ENCODE results near the gene NBAS.

NBAS gene

DNA sequence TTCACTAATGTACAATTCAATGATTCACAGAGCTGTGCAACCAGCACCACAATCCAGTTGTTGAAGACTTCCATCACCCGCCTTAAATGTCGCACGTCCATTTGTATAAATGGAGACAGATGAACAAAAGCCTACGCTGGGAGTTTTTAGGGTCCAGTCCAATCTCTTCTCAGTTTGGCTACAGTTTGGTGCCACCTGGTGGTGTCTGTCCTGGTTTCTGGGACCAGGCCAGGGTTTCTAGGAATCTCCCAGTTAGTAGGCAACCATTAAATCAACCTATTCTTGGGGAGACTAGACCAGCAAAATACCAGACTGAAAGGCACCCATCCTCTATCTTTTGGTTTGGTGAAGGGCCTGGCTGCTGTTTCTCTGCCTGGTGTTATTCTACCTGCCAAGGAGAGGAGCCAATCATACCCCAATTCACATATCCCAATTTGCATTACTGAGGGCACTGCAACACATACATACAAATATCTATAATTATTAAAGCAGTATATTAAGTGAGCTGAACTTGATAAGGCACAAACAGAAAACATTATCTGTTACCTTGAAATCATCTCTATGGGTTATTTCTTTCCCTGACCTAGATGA, 27.3 kb upstream of the NBAS start:
- DNase-seq = peak; percentile 78

DNA sequence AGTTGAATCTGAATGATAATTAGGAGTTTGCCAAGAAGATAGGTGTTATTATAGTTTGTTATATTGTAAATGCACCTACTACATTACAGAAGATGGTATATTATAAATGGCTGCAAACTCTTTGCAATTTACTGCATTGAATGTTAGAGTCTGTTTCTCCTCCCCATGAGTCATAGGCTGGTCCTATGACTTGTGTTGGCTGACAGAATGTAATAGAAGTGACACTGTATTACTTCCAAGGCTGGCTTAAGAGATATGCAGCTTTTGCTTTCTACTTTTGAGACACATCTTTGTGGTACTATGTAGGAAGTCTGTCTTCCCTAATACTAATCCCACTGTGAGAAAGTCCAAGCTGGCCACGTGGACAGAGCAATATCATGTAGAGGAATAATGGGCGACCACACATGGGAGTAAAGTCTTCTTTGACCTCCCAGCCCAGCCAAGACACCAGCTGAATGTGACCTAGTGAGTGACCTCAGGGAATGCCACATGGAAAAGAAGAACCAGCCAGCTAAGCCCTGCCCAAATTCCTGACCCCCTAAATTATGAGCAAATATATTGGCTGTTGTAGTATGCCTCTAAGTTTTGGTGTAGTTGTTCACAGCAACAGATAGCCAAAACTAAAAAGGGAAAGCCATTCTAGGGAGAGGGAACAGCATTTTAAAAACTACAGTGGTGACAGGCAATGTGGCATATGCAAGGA, 23.8 kb upstream of the NBAS start:
- no peak for DNase-seq

DNA sequence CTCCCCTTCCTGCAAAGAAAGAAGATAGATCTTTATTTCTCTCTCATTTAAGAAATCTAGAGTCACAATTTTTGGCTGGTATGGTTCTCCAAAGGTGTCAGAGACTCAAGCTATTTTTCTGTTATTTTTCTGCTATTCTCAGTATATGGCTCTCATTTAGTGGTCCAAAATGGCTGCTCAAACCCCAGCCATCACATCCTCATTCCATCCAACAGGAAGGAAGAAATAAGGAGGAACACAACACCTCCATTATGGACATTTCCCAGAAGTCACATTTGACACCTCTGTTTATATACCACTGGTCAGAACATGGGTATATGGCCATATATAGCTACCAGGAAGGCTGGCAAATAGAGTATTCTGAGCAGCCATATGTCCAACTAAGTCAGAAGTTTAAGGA, 23.2 kb upstream of the NBAS start:
- no peak for DNase-seq

DNA sequence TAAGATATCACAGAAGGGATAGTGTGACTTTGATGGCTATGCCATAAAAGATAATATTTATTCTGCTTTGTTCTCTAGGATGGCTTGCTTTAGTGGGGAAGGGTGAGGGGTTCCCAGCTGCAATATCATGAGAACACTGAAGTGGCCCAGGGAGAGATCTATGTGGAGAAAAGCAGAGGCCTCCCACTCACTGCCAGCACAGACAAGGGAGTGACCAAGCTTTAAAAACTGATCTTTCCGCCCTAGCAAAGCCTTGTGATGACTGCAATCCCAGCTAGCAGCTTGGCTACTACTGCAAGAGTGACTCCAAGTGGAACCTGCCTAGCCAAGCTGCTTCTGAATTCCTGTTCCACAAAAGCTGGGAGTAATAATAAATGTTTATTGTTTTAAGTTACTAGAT, 22.7 kb upstream of the NBAS start:
- DNase-seq = no peak

DNA sequence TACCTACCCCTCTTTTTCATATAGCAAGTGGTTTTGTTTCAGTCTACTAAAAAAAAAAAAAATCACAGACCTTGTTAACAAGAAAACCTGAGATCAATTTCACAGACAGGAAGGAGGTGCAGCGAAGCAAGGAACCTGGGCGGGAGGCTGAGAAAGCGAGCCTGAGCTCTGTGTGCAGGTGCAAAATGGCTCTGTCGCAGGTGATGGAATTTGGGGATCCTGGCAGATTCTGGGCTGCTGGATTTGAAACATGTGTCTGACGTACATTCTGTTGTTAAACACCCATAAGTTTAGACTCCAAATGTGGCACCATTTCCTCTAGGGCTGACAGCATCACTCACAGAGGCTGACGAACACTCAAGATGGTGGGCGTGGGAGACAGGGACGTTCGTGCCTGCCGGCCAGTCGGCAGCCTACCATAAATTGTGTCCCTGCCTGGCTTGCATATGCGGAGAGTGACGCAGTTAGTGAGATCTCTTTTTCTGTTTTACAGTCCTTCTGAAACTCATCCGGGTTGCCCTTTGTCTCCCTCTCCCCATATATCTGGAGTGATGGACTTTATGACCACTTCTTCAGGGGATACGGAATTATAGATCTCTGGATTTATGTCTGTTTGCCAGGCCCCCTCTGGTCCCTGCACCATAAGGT, 21.7 kb upstream of the NBAS start:
- no peak for DNase-seq

DNA sequence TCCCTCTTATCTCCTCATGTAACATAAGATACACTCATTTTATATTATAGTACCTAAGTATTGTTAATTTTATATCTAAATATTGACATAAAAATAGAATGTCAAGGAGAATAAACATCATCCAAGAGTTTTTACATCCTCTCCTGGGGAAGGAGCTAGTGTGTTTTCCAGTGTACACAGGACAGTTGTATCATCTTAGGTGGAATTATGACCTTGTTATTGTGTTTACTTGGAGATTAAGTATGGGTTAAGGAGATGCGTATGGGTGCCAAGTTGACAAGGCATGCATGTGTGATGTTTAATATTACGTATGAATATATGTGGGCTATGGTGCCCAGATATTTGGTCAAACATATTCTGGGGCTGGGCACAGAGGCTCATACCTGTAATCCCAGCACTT, 19.3 kb upstream of the NBAS start:
- DNase-seq = no peak

DNA sequence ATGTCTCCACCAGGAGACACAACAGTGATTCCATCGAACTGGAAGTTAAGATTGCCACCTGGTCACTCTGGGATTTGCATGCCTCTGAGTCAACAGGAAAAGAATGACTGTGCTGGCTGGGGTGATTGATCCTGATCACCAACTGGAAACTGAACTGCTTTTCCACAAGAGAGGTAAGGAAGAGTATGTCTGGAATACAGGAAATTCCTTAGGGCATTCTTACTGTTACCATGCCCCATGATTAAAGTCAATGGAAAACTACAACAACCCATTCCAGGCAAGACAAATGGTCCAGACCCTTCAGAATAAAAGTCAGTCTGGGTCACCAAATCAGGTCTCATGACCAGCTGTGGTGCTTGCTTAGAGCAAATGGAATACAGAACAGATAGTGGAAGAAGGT, 18.5 kb upstream of the NBAS start:
- DNase-seq = no peak

DNA sequence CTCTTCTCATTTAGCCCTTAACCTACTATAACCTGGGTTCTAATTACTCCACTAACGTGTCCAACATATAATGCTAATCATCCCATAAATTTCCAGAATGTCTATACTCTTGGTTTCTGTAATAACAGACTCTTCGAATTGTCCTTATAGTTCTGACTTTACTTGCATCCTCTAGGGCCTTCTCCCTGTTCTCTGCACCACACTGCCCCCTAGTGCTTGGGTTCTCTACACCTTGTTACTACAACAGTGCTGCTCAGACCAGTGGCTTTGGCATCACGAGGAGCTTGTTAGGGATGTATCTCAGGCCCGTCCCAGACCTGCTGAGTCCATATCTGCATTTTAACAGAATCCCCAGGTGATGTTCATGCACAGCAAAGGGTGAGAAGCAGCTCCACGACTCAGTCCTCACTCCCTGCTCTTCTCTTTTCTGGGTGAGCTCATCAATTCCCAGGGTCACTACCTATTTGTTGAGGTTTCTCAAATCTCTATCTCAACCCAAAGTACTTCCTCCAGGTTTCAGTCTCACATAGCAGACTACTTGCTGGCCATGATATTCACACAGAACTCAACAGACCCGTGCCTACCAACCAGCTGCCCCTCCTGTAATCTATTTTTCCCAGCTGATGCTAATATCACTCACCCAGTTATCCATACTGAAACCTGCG, 16.1 kb upstream of the NBAS start:
- peak; percentile 82 for DNase-seq

DNA sequence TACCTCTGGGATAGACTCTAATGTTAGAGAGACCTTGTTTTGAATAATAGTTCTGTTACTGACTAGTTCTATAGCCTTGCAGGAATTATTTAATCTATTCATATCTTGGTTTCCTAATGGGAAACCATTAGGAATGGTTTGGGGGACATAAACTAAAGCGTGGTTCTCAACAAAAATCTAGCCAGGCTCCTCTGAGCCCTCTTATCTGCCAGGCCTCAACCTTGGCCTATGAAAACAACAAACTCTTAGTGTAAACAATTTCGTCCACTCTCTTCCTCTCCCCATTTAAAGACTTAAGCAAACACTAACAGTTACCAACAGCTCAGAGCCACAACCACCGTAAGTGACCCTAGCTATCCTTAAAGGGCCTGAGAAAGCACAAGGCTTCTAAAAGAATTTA, 10.6 kb upstream of the NBAS start:
- no peak for DNase-seq

DNA sequence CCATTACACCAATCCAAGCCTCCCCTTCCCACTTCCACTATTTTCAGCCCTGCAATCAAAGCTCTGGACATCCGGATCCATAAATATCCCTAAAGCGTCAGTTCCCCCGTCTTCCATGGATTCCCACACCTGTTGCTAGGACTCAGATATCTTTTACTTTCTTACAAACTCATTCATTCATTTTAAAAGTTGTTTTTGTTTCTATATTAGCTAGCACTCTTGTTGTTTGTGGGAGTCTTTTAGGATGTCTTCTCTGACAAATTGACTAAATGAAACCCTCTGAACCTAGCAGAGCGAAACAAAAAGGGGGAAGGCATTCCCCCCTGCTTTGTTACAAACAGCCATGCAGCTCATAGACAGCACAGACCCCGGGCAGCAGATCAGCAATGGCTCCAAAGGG, 9.0 kb upstream of the NBAS start:
- no peak for DNase-seq

DNA sequence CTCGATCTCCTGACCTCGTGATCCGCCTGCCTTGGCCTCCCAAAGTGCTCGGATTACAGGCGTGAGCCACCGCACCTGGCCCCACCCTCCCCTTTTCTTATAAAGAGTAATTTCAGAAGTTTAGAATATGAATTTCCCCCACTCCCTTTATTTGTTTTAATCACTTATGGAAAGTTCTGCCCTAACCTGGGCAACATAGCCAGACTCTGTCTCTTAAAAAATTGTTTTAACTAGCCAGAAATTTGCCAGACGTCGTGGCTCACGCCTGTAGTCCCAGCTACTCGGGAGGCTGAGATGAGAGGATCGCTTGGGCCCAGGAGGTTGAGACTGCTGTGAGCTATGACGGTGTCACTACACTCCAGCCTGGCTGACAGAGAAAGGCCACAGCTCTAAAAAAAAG, 7.7 kb upstream of the NBAS start:
- DNase-seq = no peak

DNA sequence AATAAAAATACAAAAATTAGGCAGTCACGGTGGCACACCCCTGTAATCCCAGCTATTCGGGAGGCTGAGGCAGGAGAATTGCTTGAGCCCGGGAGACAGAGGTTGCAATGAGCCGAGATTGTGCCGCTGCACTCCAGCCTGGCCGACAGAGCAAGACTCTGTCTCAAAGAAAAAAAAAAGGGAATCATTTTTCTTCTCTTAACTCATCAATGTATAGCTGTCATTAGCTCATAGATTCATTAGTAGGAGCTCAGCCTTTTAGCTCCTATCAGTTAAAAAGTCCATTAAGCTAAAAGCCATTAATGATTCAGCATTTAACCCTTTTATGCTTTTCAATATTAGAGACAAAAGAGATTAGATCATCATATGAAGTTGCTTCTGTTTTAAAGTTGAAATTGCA, 5.8 kb upstream of the NBAS start:
- DNase-seq = no peak

DNA sequence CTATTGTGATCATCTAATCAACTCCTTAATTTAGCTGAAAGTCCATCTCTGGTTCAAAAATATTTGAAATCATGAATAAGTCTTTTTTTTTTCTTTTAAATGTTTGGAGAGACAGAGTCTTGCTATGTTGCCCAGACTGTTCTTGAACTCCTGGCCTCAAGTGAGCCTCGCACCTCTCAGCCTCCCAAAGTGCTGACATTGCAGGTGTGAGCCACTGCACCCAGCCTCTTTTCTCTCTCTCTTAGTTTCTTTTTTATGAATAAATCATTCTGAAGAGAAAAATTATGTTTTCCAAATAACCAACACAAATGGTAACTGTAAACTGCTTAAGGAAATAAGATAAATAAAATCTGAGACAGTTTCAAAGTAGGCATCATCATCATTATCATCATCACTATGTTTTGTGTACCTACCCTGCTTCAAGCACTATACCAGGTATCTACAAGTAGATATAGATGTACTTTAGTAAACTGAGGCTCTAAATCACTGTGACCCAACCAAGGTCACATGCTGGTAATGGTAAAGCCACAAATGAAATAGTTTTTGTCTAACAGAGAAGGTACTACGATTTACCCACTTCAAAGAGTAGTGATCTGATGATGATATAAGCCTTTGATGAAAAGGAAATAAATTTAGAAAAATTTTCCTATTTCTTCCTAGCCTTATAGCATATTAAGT, 5.0 kb upstream of the NBAS start:
- DNase-seq = no peak

DNA sequence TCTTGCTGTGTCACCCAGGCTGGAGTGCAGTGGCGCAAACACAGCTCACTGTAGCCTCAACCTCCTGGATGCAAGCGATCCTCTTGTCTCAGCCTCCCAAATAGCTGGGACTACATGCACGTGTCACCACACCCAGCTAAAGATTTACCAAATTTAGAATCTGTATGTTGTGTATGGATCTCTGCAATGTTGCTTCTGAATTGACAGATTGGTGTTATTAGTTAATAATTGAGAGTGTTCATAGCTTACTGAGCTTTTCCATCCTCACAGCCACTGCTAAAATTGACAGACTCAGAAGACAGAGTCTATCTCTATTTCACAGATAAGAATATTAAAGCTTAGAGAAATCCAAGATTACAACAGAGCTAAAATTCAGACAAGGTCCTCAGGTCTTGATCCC, 4.3 kb upstream of the NBAS start:
- DNase-seq = no peak

DNA sequence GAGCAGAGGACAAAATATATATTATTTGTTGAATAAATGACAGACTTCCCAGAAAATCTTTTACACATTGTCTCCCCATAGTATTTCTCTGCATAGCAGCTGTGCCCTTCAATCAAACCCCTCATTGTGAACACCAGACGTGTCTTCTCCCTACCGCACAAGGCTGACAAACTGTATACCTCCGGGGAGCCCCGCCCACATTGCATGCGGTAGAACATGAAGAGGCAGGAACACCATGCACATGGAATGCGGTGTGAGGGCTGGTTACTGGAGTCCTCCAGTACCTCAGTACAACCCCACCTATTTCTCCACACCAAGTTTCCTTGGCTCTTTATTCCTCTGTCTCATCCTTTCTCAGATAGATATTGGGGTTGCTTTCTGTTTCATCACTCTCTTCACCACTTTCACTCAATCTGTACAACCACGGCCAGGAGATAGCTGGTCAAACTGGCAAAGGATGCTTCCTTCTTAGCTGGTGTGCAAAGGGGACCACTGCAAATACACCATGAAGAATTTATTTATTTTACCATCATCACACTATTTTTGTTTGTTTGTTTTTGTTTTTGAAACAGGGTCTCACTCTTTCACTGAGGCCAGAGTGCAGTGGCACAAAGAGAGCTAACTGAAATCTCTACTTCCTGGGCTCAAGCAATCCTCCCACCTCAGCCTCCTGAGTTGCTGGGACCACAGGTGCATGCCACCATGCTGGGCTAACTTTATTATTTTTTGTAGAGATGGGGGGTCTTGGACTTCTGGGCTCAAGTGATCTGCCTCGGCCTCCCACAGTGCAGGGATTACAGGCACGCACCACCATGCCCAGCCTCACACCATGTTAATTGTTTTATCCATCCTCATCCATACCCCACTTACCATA, 2.3 kb upstream of the NBAS start:
- DNase-seq = no peak

DNA sequence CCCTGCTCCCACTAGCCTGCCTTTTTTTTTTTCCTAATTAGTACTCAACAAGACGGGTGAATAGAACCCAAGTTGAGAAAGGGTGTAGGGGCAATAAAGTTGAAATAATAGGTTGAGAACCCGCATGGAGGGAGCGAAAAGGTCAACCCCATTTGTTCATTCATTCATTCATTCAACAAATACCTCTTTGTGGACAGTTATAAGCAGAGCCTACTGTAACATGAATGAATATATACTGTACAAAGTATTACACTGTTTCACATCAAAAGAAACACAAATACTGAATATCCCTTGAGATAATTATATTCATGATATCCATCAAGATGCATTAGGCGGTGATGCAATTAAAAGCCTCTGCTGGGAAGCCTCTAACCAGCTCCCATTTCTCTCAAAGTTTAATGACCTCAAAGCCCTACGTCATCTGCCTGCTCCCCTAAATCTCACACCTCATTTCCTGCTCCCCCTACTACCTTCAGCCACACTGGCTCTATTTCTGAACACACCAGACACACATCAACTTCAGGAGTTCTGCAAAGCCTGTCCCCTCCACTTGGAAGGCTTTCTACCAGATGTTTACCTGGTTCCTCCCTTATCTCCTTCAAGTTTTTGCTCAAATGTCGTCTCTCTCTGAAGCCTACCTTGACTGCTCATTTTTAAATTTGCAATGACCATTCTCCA, 1.4 kb upstream of the NBAS start:
- DNase-seq = no peak

DNA sequence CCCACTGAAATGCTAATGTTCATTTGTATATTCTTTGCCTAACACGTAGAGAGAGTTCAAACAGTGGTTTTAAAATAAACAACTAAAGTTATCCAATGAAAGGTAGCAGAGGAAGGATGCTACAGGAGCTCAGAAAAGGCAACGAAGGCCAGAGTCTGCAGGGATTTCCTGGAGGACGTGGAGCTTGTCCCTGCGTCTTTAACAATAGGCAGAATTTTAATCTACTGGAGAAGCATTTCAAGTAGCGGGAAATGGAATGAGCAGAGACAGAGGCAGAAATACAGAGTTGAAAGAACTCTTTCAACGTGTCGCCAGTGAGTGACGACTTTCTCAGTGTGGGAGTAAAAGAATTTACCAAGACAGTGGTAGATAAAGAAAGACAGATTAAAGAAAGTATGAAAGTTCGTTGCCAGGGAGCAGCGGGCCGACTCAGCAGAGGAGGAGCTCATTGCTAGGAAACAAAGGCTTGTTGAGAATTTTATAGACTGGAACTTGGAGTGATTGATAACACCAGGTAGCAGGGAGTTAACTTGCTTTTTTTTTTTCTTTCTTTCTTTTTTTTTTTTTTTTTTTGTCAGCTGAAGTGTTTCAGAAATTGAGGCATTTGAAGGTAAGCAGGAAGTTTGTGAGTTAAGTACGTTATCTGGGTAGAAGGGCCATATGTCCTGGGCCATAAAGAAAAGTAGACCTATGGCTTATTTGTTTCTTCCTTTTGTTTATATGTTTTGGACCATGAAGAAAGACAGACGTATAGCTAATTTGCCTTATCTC, 625 bp upstream of the NBAS start:
- peak; percentile 12 for DNase-seq

DNA sequence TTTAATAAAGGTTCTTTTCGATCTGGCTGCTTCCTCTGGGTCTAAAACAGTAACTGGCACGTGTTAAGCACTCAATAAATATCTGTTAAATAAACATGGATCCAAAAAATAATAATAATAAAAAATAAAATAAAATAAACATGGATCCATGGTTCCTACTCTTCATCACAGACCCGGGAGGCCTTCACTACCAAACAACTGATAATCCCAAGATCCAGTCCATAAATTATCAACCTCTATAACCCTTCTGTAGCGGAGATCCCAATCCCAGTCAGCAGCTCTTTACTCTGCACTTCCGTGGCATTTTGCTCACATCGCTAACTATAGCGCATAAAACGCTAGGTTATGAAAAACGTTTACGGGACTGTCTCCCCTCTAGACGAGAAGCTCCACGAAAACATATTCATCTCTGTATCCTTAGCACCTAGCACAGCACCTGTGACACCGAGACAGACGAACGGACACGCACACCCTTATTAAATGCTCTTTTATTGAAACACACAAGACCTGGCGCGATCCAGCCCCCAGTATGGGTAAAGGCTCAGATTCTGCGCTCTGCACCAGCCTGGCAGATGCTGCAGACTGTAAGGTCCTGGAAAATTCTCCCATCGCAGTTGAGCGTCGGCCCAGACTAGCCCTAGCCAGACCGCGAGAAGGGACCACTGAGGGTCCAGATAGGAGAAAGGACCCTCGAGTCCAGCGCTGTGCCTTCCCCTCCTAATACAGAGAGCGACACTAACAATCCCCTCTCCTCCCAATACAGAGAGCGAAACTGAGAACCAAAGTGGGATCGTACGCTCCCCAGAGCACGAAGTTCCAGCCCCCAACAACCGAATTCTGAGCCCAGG, 770 bp downstream of the NBAS start:
- DNase-seq = peak; percentile 25

DNA sequence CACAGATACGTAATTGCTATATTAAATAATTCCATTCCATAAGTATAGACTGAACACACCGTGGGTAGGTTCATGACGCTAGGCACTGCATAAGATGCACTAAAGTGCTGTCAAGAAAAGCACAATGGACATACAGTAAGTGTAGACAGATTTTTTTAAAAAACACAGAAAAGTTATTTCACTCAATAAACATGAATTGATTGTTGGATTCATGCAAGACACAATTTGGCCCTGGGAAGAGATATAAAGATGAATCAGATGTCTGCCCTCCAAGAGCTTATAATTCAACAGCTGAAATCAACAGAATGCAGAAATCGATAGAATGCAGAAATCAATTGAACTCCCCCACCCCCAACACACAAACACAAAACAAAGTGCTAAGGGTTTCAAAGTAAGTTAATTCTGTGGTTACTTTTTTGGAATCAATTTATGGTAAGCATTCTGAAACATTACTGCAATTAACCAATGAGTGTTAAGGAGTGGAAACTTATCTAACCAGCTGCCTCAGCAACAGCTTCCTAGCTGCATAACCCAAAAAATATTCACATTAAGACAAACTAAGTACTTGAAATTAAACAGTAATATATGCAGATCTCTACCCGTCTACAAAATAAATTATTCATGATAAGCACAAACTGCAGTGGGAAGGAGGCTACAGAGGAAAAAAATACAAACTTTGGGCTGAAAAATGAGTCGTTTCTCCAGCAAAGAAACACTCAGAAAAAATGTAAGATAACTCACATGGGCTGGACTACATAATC, 1.6 kb downstream of the NBAS start:
- DNase-seq = no peak

All from COR-L47 (cell line).